Medulla oblongata (tissue), 1 donor: Measurements from ENCODE around the gene SYCP2.

Experiments used
- DNase-seq: peaks from one replicate; pipeline ENCODE4 v3.0.0-alpha.2; 2015; ENCODE audit errors: extremely low spot score

The SYCP2 gene

GRCh38 chr20:59823491-59824259 is 109.8 kb downstream of the SYCP2 start:
- peak; percentile 63 for DNase-seq

- DNase-seq: no peak
Observed at GRCh38 chr20:59823030-59823423, 110.4 kb downstream of the SYCP2 start.

- no peak for DNase-seq
Observed at GRCh38 chr20:59822291-59823029, 111.0 kb downstream of the SYCP2 start.

- DNase-seq: no peak
Observed at GRCh38 chr20:59821788-59822187, 111.6 kb downstream of the SYCP2 start.

- no peak for DNase-seq
Observed at GRCh38 chr20:59821201-59821600, 112.2 kb downstream of the SYCP2 start.

- peak; percentile 93 for DNase-seq
Observed at GRCh38 chr20:59820204-59821041, 113.0 kb downstream of the SYCP2 start.

- no peak for DNase-seq
Observed at GRCh38 chr20:59819496-59820203, 113.8 kb downstream of the SYCP2 start.

- DNase-seq: no peak
Observed at GRCh38 chr20:59818911-59819310, 114.5 kb downstream of the SYCP2 start.

- DNase-seq: no peak
Observed at GRCh38 chr20:59817846-59818615, 115.4 kb downstream of the SYCP2 start.

- no peak for DNase-seq
Observed at GRCh38 chr20:59817406-59817805, 116.0 kb downstream of the SYCP2 start.

- DNase-seq: no peak
Observed at GRCh38 chr20:59816146-59816738, 117.2 kb downstream of the SYCP2 start.

GRCh38 chr20:59814840-59815340 is 118.5 kb downstream of the SYCP2 start:
- DNase-seq: no peak

GRCh38 chr20:59813948-59814839 is 119.2 kb downstream of the SYCP2 start:
- peak; percentile 77 for DNase-seq
